HG03571 (cell line): ENCODE measurements around the gene ZBTB32.
A peak's percentile ranks its signal among the peaks of the same experiment; 100 is the strongest.

Source experiments
- ATAC-seq: cut with Tn5 transposase; IDR thresholded peaks from one replicate; pipeline ENCODE4 v1.9.1; 2021; ENCODE audit not compliant: unreplicated experiment

ZBTB32 gene

DNA sequence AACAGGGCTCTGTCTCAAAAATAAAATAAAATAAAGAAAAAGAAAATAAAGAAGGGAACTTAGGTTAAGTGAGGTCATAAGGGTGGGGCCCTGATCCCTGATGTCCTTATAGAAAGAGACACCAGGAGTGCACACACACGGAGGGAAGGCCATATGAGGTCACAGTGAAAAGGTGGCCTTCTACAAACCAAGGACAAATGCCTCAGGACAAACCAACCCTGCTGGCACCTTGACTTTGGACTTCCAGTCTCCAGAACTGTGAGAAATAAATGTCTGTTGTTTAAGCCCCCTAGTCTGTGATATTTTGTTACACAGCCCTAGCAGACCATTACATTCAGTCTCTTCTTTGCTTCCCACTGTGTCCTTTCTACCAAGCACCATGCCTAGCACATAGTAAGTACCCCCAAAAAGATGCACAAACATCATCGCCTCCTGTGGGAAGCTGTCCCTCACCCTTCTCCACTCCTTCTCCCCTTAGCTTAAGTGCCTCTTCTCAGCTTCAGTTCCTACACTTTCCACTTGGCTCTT is 8.4 kb upstream of the ZBTB32 start:
- ATAC-seq: no peak

DNA sequence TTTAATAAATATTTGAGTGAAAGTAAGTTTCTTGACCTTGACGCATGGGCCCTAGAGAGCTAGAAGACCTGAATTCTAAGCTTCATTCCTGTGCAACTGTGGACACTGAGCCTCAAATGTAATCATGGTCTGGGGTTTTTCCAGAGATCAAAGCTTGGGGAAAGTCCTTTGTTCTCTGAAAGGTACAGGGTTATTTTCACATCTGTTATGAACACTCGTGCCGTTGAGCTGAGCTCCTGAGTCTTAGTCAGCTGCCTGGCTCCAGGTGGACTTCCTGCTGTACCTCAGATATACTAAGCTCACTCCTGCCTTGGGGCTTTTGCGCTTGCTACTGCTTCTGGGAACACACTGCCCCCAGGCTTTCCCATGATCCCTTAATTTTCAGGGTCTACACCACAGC is 7.5 kb upstream of the ZBTB32 start:
- no peak for ATAC-seq

DNA sequence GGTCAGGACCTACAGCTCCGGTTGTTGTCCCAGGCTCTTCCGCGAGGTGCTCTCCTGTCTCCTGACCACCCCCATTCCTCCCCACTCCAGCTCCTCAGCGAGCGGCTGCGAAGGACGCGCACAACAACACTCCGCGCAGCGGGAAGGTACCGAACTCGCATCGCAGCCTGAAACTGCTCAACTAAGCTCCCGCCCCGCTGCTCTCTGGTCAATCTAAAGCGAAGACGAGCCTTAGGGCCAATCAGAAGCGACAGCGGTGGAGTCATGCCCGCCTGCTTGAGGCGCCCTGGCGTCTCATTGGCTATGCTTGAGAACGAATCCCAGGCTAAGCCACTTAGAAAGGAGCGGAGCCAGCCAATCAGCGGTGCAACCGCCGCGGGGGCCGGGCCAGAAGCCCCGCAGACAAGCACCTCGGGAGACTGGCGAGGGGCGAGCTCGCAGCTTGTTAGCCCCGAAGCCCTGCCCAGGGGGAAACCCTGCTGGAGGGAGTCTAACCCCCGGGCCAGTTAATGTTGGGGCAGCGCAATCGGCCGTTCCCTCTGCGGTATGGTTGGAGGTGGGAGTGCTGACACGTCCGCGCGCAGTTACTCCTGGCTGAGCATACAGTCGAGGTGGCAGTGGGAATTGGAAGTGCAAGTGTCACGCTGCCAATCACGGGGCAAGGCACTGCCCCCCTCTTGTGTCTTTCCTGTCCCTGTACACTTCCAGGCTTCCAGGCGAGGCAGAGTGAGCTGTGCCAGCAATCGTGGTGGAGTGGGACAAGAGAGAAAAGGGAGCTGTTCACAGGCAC is 1.9 kb upstream of the ZBTB32 start:
- peak; percentile 90 for ATAC-seq

DNA sequence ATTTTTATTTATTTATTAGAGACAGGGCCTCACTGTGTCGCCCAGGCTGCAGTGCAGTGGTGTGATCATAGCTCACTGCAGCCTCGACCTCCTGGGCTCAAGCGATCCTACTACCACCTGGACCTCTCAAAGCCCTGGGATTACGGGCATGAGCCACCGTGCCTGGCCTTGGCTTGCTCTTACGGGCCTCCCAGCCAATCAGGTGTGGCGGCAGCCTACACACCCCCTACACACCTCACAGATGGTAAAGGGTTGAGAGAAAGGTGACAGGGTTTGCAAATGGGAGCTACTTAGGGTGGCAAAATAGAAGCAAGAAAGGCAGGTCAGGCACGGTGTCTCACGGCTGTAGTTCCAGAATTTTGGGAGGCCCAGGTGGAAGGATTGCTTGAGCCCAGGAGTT is 1.0 kb upstream of the ZBTB32 start:
- no peak for ATAC-seq

DNA sequence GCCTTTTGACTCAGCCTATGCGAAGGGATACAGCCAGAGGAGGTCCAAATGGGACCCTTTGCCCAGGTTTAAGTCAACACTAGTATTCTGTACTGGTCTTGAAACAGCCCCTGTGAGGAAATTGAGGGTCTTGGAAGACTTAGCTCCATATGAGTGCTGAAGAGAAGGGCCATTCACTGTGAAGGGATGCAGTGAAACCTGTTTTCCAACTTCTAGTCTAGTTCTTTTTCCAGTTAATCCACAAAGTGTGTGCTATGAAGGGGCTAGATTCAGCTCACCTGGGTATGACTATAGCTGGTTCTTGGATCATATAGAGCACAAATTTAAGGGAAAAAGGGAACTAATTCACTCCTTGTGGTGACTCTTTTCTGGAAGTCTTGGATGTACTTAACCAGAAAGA is 4.0 kb downstream of the ZBTB32 start:
- ATAC-seq: no peak

DNA sequence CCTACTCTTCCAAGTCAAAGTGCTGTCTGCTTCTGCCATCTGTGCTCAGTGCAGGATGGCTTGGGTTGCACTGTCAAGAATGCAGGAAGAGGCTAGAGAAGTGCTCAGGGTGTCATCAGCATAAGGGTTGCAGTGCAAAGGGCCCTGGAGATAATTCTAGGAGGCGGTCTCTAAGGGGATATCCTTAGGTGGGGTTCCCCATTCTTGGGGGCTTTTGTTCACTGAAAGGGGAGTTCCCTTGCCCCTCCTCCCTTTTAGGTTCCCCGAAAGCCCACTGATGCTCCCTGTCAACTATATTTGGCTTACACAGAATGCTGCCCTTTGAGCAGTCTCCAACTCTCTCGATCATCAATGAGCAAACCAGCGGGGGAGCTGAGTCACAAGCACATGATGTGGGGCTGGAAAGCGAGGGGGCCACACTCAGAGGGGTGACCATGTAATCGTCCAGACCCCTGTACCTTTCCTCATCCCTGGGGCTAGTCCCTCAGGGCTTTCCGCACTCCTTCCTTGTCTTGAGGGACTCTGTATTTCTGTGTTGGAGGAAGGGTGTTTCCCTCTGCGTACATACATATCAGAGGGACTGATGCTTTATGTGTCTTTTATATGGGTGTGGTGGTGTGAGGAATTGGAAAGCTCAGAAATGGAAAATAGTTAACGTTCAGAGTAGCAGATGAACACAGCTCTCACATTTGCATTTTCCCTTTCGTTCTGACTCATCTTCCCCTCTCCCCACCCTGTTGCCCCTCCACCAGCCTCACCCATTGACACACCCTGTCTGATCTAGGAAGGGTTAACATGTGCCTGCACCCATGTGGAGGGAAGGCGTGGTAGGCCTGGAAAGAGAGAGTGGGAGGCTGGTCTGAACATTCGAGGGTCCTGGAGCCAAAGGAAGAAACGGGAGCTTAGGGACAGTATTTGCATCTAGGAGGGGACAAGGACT is 6.7 kb downstream of the ZBTB32 start:
- ATAC-seq: no peak

DNA sequence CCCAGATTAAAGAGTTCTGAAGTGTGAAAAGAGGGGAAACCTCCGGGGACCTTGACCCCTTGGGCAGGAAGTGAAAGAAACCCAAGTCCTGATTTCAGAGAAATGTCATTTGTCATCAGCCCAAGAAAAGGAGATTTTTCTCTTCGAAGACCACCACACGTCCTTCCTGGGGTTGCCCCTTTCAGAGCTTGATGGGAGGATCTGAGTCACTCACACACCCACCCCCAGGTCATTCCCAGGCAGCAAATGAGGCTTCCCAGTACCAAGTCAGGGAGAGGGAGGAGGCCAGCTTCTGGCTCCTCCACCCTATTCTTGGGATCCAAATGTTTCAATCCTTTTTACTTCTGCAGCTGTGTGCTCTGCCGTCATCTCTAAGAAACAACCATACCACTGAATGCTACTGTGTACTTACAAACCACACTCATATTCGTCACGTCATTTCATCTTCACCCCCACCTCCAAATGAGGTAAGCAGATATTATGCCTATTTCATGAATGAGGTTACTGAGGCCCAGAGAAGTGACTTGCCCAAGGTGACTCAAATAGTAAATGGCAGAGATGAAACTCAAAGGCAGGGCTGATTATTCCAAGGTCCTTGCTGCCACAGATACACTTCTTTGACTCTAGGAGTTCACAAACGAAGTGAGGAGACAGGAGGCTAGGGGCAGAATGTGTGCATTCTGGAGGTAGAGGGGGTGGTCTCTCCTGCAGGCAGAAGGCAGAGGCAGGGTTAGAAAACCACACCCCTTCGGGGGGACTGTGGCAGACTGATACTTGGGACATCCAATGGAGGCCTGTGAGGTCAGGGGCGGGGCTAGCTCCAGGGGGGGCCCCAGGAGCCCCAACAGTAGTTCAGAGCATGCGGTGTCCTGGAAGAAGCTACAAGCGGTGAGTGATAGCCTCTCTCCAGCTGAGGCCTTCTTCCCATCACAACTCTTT is 8.5 kb downstream of the ZBTB32 start:
- ATAC-seq: no peak

DNA sequence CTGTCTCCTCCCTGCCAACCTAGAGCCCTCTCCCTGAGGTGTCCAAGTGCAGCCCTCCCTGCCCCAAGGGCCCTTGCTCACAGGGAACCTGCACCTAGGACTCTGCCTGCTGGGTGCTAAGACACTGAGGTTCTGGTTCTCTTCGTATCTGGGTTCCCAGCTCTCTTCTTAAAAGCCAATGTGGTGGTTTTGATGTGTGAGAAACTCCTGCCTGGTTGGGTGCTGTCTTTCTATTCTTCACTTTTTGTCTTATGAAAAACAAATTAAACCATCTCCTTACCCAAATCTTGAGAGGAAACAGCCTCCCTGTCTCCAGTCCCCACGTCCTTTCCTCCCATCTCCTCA is 9.1 kb downstream of the ZBTB32 start:
- no peak for ATAC-seq

DNA sequence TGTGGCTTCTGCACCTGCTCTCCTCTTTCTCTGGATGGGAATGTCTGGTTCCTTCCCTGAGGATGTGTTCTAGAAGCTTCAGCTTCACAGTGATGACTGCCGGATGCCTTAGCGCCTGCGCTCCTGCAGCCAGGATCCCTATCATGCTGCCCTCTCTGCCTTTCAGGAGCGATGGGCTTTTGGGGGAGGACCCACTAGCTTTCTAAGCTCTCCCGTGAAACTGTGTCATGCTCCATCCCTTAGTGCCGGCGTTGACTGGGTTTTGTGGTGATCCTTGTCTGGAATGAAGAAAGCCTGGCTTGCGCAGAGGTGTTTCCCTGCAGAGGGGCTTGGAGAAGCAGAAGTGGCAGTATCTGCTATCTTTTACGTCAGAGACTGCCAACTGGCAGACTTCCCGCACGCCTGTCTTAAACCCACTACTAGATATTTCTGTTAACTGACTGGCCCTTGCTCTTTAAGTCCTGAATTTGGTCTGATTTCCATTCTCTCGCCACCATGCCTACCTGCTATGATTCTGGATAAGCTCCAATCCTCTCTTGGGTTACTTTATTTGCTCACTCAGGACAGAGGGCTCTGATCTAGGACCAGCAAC is 9.6 kb downstream of the ZBTB32 start:
- no peak for ATAC-seq

DNA sequence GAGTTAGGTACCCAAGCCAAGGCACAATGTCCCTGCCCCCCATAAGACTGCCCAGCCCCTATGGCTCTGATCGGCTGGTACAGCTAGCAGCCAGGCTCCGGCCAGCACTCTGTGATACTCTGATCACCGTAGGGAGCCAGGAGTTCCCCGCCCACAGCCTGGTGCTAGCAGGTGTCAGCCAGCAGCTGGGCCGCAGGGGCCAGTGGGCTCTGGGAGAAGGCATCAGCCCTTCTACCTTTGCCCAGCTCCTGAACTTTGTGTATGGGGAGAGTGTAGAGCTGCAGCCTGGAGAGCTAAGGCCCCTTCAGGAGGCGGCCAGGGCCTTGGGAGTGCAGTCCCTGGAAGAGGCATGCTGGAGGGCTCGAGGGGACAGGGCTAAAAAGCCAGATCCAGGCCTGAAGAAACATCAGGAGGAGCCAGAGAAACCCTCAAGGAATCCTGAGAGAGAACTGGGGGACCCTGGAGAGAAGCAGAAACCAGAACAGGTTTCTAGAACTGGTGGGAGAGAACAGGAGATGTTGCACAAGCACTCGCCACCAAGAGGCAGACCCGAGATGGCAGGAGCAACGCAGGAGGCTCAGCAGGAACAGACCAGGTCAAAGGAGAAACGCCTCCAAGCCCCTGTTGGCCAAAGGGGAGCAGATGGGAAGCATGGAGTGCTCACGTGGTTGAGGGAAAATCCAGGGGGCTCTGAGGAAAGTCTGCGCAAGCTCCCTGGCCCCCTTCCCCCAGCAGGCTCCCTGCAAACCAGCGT is 10.4 kb downstream of the ZBTB32 start:
- no peak for ATAC-seq

DNA sequence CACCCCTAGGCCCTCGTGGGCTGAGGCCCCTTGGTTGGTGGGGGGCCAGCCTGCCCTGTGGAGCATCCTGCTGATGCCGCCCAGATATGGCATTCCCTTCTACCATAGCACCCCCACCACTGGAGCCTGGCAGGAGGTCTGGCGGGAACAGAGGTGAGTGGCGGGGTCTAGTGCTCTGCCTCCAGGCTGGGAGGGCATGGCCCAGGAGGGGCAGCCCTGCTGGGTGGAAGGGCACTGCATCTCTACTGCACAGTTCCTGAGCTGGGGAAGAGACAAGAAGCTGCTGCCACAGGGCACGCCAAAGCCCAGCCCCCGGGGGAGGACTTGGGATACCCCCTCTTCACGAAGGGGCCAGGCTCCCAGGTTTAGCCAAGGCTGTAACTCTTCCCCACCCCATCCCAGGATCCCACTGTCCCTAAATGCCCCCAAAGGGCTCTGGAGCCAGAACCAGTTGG is 11.0 kb downstream of the ZBTB32 start:
- ATAC-seq: no peak

DNA sequence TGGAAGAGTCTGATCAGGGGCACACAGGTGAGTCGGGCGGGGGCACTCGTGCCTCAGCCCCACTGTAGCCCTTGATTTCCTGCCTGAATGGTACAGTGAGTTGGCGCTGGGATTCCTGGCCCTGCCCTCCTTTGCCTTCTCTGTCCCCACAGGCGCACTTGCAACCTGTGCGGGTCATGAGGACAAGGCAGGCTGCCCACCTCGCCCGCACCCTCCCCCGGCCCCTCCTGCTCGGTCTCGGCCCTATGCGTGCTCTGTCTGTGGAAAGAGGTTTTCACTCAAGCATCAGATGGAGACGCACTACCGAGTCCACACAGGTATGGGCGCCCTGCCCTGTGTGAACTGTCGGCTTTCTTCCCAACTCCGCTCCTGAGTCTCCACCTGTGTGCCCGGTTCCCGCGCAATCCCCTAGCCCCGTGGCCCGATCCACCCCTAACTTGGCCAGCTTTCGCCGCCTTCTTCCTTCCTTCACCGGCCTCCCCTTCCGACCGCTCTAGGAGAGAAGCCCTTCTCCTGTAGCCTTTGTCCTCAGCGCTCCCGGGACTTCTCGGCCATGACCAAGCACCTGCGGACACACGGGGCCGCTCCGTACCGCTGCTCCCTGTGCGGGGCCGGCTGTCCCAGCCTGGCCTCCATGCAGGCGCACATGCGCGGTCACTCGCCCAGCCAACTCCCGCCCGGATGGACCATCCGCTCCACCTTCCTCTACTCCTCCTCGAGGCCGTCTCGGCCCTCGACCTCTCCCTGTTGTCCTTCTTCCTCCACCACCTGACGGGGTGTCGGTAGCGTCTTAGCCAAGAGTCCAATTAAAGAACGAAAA is 11.8 kb downstream of the ZBTB32 start:
- ATAC-seq: no peak

DNA sequence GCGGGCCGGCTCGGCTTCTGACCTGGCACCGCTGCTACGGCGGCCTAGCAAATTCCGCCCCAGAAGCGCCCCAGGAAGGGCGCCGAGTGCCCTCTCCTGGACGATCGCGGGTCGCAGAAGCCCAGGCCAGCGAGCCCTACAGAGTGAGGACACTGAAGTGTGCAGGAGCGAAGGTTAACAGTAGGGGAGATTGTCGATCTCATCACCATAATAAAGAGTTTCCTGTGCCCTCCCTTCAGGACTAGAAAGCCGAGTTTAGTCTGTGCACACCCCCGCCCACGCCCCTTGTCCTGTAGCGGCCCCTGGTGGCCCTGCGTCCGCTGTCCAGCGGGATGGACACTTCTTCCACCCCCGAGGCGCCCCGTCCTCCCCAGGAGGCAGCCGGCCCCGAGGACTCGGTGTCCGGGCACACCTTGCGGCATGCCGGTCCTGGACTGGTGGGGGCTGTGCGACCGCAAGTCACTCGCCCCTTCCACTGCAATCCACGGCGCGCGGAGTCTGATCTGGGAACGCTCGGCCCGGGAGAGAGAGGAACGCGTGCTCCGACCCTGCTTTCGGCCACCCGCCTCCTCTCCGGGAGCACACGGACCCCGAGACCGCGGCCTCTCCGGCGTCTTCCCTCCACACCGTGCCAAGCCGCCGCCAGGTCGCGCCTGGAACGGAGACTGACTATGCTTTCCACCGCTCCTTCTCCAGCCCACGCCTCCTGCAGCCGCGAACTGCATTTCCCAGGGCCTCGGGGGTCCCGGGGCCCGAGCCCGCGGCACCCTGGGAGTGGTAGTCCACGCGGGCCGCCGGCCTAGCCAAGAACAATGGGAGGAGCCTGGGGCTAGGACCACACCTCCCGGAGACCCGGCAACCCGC is 12.7 kb downstream of the ZBTB32 start:
- ATAC-seq: peak; percentile 57

DNA sequence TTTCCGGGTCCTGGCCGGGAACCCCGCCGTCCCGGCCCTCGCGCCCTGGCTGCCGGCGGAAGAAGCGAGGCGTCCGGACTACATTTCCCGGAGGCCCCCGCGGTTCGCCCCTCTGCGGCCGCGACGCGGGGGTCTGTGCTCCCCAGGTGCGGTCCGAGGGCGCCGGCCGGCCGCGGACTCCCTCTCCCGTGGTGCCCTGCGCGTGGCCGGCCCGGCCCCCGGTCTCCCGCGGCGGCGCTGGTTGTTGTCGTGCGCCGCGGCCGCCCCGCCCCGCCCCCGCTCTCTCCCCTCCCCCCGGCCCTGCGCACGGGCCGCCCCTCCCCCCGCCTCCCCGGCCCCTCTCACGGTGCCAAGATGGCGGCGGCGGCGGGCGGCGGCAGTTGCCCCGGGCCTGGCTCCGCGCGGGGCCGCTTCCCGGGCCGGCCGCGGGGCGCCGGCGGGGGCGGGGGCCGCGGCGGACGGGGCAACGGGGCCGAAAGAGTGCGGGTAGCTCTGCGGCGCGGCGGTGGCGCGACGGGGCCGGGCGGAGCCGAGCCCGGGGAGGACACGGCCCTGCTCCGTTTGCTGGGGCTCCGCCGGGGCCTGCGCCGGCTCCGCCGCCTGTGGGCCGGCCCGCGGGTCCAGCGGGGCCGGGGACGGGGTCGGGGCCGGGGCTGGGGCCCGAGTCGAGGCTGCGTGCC is 13.4 kb downstream of the ZBTB32 start, which contains the start of gene KMT2B:
Gene KMT2B (plus strand): TSS at position 339 of the 680 bp plus-strand sequence. CDS start 16 bp downstream, at position 355.
- peak; percentile 47 for ATAC-seq

DNA sequence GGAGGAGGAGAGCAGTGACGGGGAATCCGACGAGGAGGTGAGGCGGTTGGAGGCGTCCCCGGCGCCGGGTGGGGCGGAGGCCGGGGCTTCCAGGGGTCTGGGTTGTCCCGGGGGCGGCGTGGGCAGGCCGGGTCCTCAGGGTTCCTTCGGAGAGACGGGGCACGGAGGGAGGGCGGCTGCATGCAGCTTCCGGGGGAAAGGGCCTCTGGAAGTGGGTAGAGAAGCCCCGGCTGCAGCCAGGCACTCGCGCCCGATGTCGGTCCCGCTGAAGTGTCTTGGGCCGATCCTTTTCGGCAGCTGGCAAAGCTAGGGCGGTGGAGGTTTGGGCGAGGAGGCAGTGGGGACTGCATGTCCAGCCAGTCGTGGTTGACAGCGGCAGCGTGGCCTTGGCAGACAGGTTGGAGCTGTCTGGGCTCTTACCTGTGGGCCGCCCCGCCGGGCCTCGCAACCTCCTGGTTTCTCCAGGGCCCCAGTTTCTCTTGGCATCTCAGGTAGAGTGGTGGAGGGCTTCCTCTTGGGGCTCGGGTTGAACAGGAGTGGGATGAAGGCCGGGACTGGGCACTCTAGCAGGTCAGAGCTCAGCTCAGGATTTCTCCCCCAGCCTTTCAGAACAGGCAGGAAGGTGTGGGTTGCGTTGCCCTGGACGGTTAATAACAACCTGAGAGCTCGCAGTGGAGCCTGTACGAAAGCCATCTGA is 14.1 kb downstream of the ZBTB32 start:
- no peak for ATAC-seq

DNA sequence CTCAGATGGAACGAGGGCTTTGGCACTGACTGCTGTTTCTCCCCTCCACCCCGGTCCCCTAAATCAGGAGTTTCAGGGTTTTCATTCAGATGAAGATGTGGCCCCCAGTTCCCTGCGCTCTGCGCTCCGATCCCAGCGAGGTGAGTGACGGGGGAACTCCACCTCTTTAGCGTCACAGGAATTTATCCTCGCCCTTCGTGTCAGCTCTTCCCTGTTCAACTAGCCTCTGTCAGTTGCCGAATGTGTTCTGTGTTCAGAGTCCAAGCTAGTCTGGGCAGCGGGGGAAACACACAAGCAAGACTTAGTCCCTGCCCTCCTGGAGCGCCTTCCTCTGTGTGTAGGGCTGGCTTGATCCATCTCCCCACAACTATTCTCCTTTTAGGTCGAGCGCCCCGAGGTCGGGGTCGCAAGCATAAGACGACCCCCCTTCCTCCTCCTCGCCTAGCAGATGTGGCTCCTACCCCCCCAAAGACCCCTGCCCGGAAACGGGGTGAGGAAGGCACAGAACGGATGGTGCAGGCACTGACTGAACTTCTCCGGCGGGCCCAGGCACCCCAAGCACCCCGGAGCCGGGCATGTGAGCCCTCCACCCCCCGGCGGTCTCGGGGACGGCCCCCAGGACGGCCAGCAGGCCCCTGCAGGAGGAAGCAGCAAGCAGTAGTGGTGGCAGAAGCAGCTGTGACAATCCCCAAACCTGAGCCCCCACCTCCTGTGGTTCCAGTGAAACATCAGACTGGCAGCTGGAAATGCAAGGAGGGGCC is 15.2 kb downstream of the ZBTB32 start:
- no peak for ATAC-seq
